Measurements from ENCODE around the gene NOCT.
"Not testable (repeated sequence)": the region's sequence is repeated elsewhere in the genome, so short reads cannot be mapped to it uniquely, and the experiment has no call there.

Gene NOCT

GRCh38 chr4:139015269-139015947 is at the start of gene NOCT:
NOCT (plus strand) TSS chr4:139015781; CDS start chr4:139015982, 201 bp downstream.
- DNase-seq, result peak; percentile 91

GRCh38 chr4:138967313-138967712 is 48.3 kb upstream of the NOCT start:
- DNase-seq, result peak; percentile 97

- peak; percentile 67 for DNase-seq
These were observed 42.4 kb upstream of the NOCT start for GRCh38 chr4:138972956-138973801.

- no peak for DNase-seq
These were observed 40.4 kb upstream of the NOCT start for GRCh38 chr4:138975225-138975624.

GRCh38 chr4:138976526-138976925 is 39.1 kb upstream of the NOCT start:
- DNase-seq, result no peak

- peak; percentile 90 for DNase-seq
These were observed 38.1 kb upstream of the NOCT start for GRCh38 chr4:138977524-138977923.

- DNase-seq, result no peak
These were observed 37.5 kb upstream of the NOCT start for GRCh38 chr4:138978028-138978585.

GRCh38 chr4:138978600-138978999 is 37.0 kb upstream of the NOCT start:
- no peak for DNase-seq

GRCh38 chr4:138979742-138980141 is 35.8 kb upstream of the NOCT start:
- no peak for DNase-seq

- peak; percentile 92 for DNase-seq
These were observed 33.6 kb upstream of the NOCT start for GRCh38 chr4:138981930-138982390.

- DNase-seq, result no peak
These were observed 32.8 kb upstream of the NOCT start for GRCh38 chr4:138982754-138983153.

- DNase-seq, result no peak
These were observed 31.9 kb upstream of the NOCT start for GRCh38 chr4:138983690-138984089.

- no peak for DNase-seq
These were observed 30.9 kb upstream of the NOCT start for GRCh38 chr4:138984647-138985046.

GRCh38 chr4:138992676-138993075 is 22.9 kb upstream of the NOCT start:
- DNase-seq, result no peak

- DNase-seq, result no peak
These were observed 19.5 kb upstream of the NOCT start for GRCh38 chr4:138996090-138996489.

GRCh38 chr4:138999666-139000065 is 15.9 kb upstream of the NOCT start:
- peak; percentile 30 for DNase-seq

- DNase-seq, result not testable (repeated sequence)
These were observed 15.4 kb upstream of the NOCT start for GRCh38 chr4:139000134-139000533.

GRCh38 chr4:139001430-139001829 is 14.2 kb upstream of the NOCT start:
- DNase-seq, result peak; percentile 31

- DNase-seq, result not testable (repeated sequence)
These were observed 11.9 kb upstream of the NOCT start for GRCh38 chr4:139003668-139004067.

GRCh38 chr4:139005774-139006173 is 9.8 kb upstream of the NOCT start:
- DNase-seq, result no peak

- no peak for DNase-seq
These were observed 7.9 kb upstream of the NOCT start for GRCh38 chr4:139007640-139008039.

- not testable (repeated sequence) for DNase-seq
These were observed 7.3 kb upstream of the NOCT start for GRCh38 chr4:139008278-139008677.

GRCh38 chr4:139009702-139010101 is 5.9 kb upstream of the NOCT start:
- DNase-seq, result no peak
